GM21528 (cell line): ENCODE measurements around the gene CRIP2.
A peak's percentile ranks its signal among the peaks of the same experiment; 100 is the strongest.

Experiments used
- ATAC-seq: cut with Tn5 transposase; IDR thresholded peaks from one replicate; pipeline ENCODE4 v1.9.1; 2021; ENCODE audit warnings: mild to moderate bottlenecking, moderate library complexity; ENCODE audit not compliant: unreplicated experiment, low FRiP score

Gene CRIP2

GRCh38 chr14:105475269-105476096 is 862 bp downstream of the CRIP2 start:
- no peak for ATAC-seq

GRCh38 chr14:105476097-105476830 is 1.6 kb downstream of the CRIP2 start:
- ATAC-seq, result no peak

GRCh38 chr14:105476831-105477659 is 2.4 kb downstream of the CRIP2 start:
- no peak for ATAC-seq

DNA sequence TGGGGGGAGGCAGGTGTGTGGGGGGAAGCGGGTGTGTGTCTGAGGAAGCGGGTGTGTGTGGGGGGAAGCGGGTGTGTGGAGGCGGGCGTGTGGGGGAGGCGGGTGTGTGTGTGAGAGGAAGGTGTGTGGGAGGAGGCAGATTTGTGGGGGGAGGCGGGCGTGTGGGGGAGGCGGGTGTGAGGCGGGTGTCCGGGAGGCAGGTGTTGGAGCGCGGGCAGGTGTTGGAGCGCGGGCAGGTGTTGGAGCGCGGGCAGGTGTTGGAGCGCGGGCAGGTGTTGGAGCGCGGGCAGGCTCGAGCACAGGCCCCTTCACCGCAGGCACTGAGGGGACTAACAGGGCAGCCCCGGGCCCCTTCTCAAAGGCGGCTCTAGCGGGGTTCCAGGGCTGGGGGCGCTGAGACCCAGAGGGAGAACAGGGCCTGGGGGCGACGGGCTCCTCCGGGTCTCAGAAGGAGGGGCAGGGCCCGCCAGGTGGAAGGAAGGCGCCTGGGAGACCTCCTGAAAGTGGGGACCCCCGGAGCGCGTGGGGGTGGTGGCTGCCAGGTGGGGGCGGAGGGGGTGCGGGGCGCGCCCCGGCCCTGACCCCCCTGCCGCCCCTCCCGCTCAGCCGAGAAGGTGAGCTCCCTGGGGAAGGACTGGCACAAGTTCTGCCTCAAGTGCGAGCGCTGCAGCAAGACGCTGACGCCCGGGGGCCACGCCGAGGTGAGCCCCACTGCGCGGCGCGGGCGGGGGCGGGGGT is 3.2 kb downstream of the CRIP2 start:
- no peak for ATAC-seq

DNA sequence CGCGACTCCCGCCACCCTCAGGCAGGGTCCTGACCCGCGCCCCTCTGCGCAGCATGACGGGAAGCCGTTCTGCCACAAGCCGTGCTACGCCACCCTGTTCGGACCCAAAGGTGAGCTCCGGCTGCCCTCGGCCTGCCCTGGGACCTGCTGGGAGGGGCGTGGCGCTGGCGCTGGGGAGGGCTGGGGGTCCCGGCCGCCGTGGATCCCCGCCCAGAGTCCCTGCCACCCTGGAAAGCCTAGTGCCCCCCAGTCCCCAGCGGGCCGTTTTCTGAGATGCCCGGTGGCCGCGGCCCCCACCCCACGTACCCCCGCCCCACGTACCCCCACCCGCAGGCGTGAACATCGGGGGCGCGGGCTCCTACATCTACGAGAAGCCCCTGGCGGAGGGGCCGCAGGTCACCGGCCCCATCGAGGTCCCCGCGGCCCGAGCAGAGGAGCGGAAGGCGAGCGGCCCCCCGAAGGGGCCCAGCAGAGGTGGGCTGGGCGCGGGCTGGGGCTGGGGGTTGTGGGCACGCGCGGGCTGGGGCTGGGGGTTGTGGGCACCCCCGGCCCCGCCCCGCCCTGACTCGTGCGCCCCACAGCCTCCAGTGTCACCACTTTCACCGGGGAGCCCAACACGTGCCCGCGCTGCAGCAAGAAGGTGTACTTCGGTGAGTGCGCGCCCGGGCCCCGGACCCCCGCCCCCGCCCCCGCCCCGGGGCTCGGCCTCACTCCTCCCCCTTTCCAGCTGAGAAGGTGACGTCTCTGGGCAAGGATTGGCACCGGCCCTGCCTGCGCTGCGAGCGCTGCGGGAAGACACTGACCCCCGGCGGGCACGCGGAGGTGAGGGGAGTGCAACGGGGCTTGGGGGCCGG is 4.0 kb downstream of the CRIP2 start:
- ATAC-seq, result no peak

DNA sequence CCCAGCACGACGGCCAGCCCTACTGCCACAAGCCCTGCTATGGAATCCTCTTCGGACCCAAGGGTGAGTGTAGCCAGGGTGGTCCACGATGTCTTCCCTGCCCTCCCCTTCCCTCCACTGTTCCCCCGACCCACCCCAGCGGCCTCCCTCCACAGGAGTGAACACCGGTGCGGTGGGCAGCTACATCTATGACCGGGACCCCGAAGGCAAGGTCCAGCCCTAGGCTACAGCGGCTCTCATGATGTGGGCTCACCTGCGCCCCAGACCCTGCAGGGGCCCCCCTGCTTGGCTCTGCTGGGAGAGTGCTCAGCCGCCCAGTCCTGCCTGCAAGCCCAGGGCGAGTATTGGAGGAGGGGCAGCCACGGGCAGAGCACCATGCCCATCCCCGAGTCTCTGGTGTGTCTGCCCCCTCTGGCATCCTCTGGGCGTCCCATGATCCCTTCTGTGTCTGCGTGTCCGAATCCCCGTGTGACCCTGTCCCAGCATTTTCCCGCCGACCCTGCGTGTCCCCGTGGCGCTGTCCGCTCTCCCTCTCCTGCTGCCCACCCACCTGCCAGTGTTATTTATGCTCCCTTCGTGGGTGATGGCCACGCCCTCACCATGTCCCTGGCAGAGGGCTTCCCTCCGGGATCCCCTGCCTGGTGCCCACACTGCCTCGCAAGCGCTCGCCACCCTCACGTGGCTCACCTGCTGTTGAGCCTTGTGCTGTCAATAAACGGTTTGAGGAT is 5.0 kb downstream of the CRIP2 start:
- no peak for ATAC-seq

DNA sequence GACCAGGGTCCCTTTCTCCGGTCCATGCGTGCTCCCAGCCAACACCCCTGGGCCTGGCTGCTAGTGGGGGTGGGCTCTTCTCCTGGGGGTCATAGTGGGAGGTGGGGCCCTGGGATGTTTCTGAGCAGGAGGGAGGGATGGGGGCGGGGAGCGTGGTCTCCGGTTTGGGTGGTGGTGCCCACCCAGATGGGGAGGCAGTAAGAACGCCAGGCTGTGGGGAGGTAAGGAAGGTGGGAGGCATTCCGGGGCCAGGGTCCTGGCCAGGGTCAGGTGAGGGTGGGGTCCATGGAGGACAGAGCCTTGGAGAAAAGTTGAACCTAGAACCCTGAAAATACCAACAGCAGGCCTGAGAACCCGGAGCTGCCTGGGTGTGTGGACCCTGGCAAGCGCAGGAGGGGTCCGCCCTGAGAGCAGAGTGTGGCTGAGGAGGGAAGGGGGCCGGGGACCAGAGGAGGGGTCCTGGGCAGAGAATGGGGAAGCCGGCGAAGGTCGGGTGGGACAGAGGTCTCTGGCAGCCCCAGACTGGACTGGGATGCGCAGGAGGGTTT is 5.7 kb downstream of the CRIP2 start:
- ATAC-seq, result no peak

- peak; percentile 35 for ATAC-seq
Observed at GRCh38 chr14:105480807-105481801, 6.5 kb downstream of the CRIP2 start.

DNA sequence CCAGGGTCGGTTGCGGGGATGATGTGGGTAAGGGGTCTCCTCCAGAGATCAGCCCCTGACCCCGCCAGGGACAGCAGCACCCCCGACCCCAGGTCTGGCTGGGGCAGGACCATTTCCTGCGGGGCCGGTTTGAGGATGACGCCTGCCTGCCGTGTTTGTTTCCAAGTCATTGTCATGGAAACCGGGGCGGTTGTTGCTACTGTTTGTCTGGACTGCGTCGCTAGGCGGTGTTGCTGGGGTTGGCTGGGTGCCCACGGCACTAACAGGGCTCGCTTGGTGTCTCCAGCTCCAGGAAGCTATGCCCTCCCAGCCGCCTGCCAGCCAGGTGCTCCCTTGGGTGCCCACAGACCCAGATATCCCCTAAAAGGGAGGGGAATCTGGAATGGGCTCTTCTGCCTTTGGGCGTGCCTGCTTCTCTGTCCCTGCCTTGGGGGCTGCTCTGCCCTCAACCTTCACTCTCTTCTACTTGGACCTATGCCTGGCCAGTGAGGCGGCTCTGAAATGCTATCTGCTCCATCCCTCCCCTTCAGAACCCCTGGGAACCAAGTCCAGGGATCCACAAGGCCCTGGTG is 7.4 kb downstream of the CRIP2 start:
- ATAC-seq, result peak; percentile 42

DNA sequence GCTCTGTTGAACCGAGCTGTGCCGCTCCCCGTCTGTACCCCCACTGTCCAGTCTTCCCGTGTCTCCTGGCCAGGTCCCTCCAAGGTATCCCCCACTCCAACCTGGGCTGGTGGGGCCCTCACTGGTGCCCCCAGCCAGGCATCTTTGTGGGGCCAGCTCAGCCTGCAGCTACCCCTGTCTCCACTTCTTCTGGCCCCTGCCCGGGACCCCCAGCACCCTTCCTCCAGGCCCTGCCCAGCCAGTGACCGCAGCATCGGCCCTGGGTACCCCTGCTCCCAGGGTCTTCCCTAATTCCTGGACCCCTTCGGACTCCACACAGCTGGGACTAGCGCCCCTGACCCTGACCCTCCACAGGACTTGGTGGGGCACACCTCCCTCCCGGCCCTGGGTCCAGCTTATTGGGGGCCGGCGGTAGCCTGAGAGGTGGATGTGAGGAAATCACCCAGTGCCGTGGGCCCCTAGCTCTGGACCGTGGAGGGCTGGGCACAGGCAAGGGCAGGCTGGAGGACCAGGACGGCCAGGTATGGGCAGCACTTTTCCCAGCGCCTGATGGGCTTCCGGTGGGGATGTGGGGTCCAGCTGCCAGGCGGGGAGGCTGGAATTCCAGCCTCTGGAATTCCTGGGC is 8.0 kb downstream of the CRIP2 start:
- ATAC-seq, result no peak

GRCh38 chr14:105483300-105484068 is 8.9 kb downstream of the CRIP2 start:
- ATAC-seq, result no peak

DNA sequence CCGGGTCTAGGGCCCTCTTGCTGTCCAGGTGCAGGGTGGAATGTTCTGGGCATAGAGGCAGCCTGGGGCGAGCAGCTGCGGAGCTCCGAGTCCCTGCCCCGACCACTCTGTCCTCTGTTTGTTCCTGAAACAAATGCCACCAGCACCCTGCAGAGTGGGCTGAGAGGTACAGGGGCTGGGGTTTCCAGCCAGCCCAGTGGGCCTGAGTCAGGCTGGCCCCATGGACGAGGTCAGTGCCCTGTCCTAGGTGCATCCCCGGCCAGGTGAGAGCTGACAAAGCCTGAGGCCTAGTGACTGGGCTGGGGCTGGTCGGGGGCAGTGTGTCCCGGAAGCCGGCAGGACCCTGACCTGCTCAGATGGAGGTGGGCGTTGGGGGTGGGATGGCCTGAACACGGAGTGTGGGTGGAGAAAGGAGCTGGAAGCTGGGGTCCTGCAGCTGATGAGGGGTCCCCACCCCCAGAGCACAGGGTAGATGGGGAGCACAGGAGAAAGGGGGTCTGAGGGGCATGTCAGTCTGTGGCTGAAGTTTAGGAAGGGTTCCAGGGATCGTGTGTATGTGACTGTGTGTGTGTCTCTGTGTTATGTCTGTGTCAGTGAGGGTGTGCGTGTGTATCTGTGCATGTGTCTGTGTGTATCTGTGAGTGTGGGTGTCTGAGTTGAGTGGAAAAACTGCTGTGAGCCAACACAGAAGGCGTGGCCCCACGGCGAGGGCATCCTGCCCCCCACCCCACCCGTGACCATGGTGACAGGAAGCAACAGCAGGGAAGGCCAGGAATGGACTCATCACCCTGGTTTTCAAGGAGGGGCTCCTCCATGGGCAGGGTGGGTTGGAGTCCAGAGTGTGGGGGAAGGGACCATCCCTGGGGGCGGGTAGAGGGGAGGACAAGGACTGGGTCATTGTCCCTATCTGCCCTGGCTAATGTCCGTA is 9.7 kb downstream of the CRIP2 start:
- ATAC-seq, result no peak

DNA sequence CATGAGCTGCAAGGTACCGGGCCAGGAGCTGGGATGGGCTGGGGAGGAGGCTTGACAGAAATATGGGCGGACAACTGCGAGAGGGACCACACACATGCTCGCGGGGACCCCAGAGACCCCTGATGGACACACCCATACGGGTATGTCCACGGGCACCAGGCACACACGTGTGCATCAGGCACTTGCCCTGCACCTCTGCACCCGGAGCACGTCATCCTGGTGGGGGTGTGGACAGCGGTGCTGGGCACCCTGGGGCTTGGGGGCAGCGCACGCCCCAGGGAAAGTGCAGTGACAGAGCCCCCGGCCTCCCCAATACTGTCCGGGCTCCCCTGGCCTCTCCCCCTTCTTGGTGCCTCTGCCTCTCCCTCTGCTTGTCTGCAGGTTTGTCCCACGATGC is 10.4 kb downstream of the CRIP2 start:
- ATAC-seq, result no peak

- ATAC-seq, result no peak
Observed at GRCh38 chr14:105485739-105486162, 11.1 kb downstream of the CRIP2 start.
